ENCODE measurements around the gene BRD3. TPM values are rescaled to one million over a fixed set of nuclear protein-coding genes. Genes with fewer than 3 reads are reported as not detected.

The BRD3 gene
- total and polyA plus RNA-seq, 8 donors, result 8.8 to 36.3 (median 16.5) TPM

GRCh38 chr9:134036130-134036529 is 31.7 kb downstream of the BRD3 start:
- WGBS, 2 donors, result 91 to 95% methylated on average over 16 of the region's 16 CpGs
- TF ChIP-seq CTCF (IDR thresholded peaks at IDR 0.05), result no peak
- H3K4me3 ChIP-seq, result no peak overlapping the region
- DNase-seq (no peak), FAIRE-seq (no peak), ATAC-seq (no peak)
- H3K4me1 ChIP-seq, result no peaks in the 10 kb centered on the region
- no peak overlapping the region for H3K27ac ChIP-seq
- H3K9me3 ChIP-seq, result no peaks in the 10 kb centered on the region
- peaks cover 3 to 60% (median 32%) of the 10 kb centered on the region in 3 donors for H3K36me3 ChIP-seq
- no peaks in the 10 kb centered on the region for H3K27me3 ChIP-seq
- intact Hi-C loops (cut with DNase I), result no loop called here

DNA sequence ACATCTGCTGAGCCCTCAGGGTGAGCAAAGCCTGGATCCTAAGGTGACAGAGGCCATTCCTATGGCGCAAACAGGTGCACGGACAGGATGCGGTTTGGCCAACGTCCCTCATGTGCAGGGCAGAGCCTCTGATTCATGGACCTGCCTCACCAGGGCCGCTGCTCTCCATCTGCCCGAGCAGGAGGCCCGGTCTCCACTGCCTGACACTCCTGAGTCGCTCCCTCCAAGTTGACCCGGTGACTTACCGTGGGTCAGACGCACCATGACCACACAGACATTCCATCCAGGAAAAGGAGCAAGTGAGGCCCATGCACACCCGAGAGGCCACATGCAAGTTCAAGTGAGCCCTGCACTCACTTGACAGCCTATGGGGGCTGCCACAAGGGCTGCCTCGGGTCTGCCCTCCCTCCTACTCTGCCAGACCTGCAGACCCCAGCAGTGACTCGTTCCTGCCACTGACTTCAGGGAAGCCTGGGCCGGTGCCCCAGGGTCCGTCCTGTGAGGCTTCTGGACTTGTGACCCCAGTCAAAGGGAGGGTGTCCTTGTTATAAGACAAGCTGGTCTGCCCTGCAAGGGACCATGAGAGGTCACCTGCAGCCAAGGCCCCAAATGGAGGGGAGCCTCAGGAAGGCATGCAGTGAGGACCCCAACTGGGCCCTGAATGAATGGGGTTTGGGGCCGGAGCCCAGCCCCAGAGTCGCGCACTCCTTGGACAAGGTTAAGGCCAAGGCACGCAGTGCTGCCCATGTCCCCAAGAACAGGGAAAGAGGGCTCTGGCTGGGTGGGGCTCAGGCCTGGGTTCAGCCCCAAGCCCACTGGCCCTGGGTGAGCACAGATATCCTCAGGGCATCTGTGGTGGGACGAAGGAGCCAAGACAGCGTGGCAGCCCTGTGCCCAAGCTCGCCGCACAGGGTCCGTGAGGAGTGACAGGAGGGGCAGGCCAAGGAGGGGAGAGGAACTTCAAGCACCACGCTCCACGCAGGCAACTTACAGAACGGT is 32.5 kb downstream of the BRD3 start:
- Histone ChIP-seq H3K27me3 (no peaks in the 10 kb centered on the region), H3K9me3 (no peaks in the 10 kb centered on the region), H3K36me3 (peaks cover 3 to 60% (median 30%) of the 10 kb centered on the region in 3 donors), H3K4me1 (no peaks in the 10 kb centered on the region), H3K4me3 (no peak overlapping the region), H3K27ac (no peak overlapping the region)
- ATAC-seq, result no peak
- DNase-seq, result peak in 1 of 6 donors; percentile 48
- TF ChIP-seq CTCF (IDR thresholded peaks at IDR 0.05), result no peak
- no peak for FAIRE-seq
- WGBS, 2 donors, result 95% methylated on average over 28 of the region's 28 CpGs
- intact Hi-C loops (cut with DNase I), result no loop called here

DNA sequence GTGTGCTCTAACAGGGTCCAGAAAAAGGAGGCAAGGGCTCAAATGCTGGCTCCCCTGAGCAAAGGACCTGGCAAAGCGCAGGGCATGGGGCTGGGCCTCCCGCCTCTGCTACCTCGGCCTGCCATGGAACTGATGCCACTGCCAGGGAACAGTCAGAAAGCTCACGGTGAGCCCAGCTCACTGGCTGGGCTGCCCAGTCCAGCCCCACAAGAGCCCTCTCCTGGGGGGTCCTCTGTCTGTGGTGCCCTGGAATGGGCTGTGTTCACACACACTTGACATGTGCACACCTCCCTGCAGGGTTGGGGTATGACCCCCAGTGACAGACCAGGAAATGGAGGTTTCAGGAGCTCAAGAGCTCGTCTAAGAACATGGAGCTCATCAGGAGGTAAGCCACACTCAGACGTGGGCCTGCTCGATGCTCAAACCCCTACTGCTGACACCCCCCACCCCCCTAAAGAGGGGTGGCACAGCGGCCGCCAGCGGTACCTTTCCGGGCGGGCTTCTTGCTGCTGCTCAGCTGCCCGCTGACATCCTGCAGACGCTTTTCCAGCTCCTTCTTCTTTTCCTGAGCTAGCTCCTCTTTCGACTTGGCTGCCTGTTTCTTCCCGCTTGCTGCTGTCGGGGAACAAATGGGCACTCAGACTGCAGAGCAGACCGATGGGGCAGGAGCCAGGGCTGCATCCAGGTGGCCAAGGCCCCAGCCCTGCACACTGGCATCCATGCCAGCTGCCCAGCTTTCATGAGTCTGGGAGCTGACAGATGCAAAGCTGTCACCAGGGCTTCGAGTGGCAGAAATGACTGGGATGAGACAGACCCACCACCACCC is 33.4 kb downstream of the BRD3 start:
- FAIRE-seq, result no peak
- WGBS, 2 donors, result 91 to 95% methylated on average over 19 of the region's 19 CpGs
- intact Hi-C loops (cut with DNase I), result no loop called here
- no peak for TF ChIP-seq CTCF (IDR thresholded peaks at IDR 0.05)
- Histone ChIP-seq H3K36me3 (peaks cover 3 to 52% (median 30%) of the 10 kb centered on the region in 3 donors), H3K4me1 (no peaks in the 10 kb centered on the region), H3K9me3 (no peaks in the 10 kb centered on the region), H3K4me3 (no peak overlapping the region), H3K27me3 (no peaks in the 10 kb centered on the region), H3K27ac (no peak overlapping the region)
- peak in 1 of 6 donors; percentile 41 for DNase-seq
- ATAC-seq, result no peak

GRCh38 chr9:134033516-134034214 is 34.2 kb downstream of the BRD3 start:
- H3K36me3 ChIP-seq, result peaks cover 3 to 47% (median 30%) of the 10 kb centered on the region in 3 donors
- intact Hi-C loops (cut with DNase I), result no loop called here
- ATAC-seq, result no peak

More at GRCh38 chr9:134033516-134034214, 34.2 kb downstream of the BRD3 start:
- H3K27ac ChIP-seq, result no peak overlapping the region
- H3K4me1 ChIP-seq, result no peaks in the 10 kb centered on the region
- FAIRE-seq (no peak), DNase-seq (peak in 1 of 6 donors; percentile 64)
- no peak overlapping the region for H3K4me3 ChIP-seq
- no peaks in the 10 kb centered on the region for H3K27me3 ChIP-seq
- TF ChIP-seq CTCF (IDR thresholded peaks at IDR 0.05), result no peak
- no peaks in the 10 kb centered on the region for H3K9me3 ChIP-seq
- 94 to 95% methylated on average over 26 of the region's 26 CpGs for WGBS, 2 donors

Data from pancreas (tissue), 10 donors.